HEK293T (cell line): Measurements from ENCODE around the gene MEF2C.

Source experiments
- CTCF ChIA-PET: fragments of 350-600 bp; formaldehyde crosslinking; extraction: SDS; loops from one replicate; lab custom pipeline; 2021; ENCODE audit warnings: antibody characterized with exemption, inconsistent platforms; lab: Yijun Ruan, JAX
- POLR2A ChIA-PET: fragments of 350-600 bp; formaldehyde crosslinking; extraction: SDS; loops from one replicate; lab custom pipeline; 2020; ENCODE audit warnings: antibody characterized with exemption, inconsistent platforms; lab: Yijun Ruan, JAX
- DNase-seq: peaks from one replicate; pipeline ENCODE4 v3.0.0; 2012; ENCODE audit warnings: mixed read lengths; ENCODE audit errors: extremely low spot score
- ARNT ChIP-seq: fragments of 450-650 bp; IDR thresholded peaks from 2 replicates; pipeline ENCODE4 v1.6.1; 2017; ENCODE audit warnings: mild to moderate bottlenecking
- BHLHE40 ChIP-seq: fragments of 450-650 bp; IDR thresholded peaks from 2 replicates; pipeline ENCODE4 v1.6.1; 2016; ENCODE audit warnings: mild to moderate bottlenecking, moderate library complexity, borderline replicate concordance
- CTBP1 ChIP-seq: fragments of 450-650 bp; IDR thresholded peaks from 2 replicates; pipeline ENCODE4 v1.6.1; 2016; ENCODE audit warnings: borderline replicate concordance
- ELF4 ChIP-seq: fragments of 450-650 bp; IDR thresholded peaks from 2 replicates; pipeline ENCODE4 v1.6.1; 2017; ENCODE audit warnings: antibody characterized with exemption
- FOXA1 ChIP-seq: fragments of 450-650 bp; IDR thresholded peaks from 2 replicates; pipeline ENCODE4 v1.6.1; 2016; ENCODE audit warnings: mild to moderate bottlenecking
- FOXK2 ChIP-seq: fragments of 450-650 bp; IDR thresholded peaks from 2 replicates; pipeline ENCODE4 v1.6.1; 2016; ENCODE audit warnings: mild to moderate bottlenecking
- FOXM1 ChIP-seq: fragments of 450-650 bp; IDR thresholded peaks from 2 replicates; pipeline ENCODE4 v1.6.1; 2017; ENCODE audit warnings: mild to moderate bottlenecking, borderline replicate concordance
- HDGF ChIP-seq: fragments of 450-650 bp; IDR thresholded peaks from 2 replicates; pipeline ENCODE4 v1.6.1; 2017; ENCODE audit warnings: antibody characterized with exemption, borderline replicate concordance
- L3MBTL2 ChIP-seq: fragments of 450-650 bp; conservative IDR thresholded peaks from 2 replicates; pipeline ENCODE4 v1.6.1; 2016; ENCODE audit warnings: mild to moderate bottlenecking
- LEF1 ChIP-seq: fragments of 450-650 bp; IDR thresholded peaks from 2 replicates; pipeline ENCODE4 v1.6.1; 2017; ENCODE audit warnings: mild to moderate bottlenecking, borderline replicate concordance
- NFRKB ChIP-seq: fragments of 450-650 bp; IDR thresholded peaks from 2 replicates; pipeline ENCODE4 v1.6.1; 2016; ENCODE audit warnings: mild to moderate bottlenecking, moderate library complexity
- PKNOX1 ChIP-seq: fragments of 450-650 bp; IDR thresholded peaks from 2 replicates; pipeline ENCODE4 v1.6.1; 2016
- SP1 ChIP-seq: fragments of 450-650 bp; IDR thresholded peaks from 2 replicates; pipeline ENCODE4 v1.6.1; 2017
- SUZ12 ChIP-seq: fragments of 450-650 bp; IDR thresholded peaks from 2 replicates; pipeline ENCODE4 v1.6.1; 2016; ENCODE audit warnings: mild to moderate bottlenecking
- TARDBP ChIP-seq: fragments of 450-650 bp; IDR thresholded peaks from 2 replicates; pipeline ENCODE4 v1.6.1; 2016
- ZNF384 ChIP-seq: fragments of 450-650 bp; IDR thresholded peaks from 2 replicates; pipeline ENCODE4 v1.6.1; 2016

The MEF2C gene

DNA sequence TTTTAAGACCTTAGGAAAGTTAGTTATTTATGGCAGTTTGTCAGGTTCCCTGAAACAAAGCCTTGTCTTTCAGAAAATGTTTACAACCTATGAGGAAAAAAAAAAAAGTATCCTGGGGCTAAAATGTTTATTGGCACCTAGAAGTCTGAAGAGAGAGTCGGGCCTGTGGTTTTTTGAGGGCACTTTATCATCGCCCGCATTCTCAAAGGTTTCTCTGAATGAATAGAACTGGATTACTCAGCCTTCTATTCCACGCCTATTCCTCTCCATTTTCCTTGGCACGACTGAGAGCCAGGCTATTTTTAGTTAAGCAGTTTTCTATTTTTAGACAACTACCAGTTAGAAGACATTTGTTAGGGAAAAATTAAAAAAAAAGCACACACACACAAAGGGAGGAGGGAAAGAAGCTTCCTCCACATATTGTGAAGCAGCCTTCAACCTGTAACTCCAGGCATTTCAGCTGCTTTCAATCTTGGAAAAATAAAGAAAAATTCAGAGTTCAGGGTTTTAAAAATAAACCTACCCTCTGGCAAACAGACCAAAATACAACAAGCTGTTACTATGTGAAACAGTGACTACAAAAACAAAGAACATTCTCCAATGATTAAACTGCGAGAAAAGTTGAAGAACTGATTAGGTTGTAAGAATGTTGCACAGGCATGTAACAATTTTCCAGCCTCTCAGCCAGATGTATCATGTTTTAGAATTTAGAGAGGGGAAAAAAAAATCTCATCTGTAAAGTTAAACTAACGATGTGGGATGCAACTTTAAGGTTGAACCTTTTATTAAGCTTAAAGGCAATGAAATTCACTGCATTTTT lies 97.0 kb downstream of the MEF2C start:
- TF ChIP-seq ZNF384 (peak; percentile 75), PKNOX1 (peak; percentile 57; the same call in 1 of the 2 replicates), FOXM1 (no peak), TARDBP (no peak), SP1 (no peak), CTBP1 (no peak), L3MBTL2 (no peak), LEF1 (no peak), ARNT (no peak), FOXK2 (no peak), HDGF (no peak)
- POLR2A ChIA-PET = interaction anchor here (1.5 kb wide), 1 partner anchor 99 kb away, joined by 3 read pairs; no protein-coding TSS in a partner anchor
- CTCF ChIA-PET = interaction anchor here (0.7 kb wide), 2 partner anchors 34 to 446 kb away, joined by 3 to 7 read pairs; no protein-coding TSS in a partner anchor
- peak; percentile 47 for DNase-seq

DNA sequence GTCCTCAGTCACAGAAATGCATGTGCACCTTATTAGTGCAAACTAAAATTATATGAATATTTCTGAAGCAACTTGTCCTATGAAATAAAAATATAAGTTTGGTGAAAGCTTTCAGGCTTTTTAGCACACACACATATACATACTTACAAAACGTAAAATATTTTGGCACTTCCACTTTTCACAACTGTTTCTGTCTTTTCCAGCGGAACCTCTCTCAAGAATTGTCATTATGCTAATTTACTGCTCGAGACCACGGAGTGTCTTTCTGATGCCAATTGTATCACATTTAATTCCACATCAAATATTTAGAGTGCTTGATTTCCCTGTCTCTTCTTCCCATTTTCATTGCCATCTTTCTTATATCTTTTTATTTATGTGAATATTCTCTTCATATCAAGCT lies 100.4 kb downstream of the MEF2C start:
- no peak for TF ChIP-seq SP1
- no peak for TF ChIP-seq PKNOX1
- TF ChIP-seq ZNF384 = no peak
- TF ChIP-seq LEF1 = no peak
- no peak for TF ChIP-seq FOXK2
- TF ChIP-seq HDGF = no peak
- TF ChIP-seq BHLHE40 = no peak
- no peak for DNase-seq
- CTCF ChIA-PET = no interaction called here
- POLR2A ChIA-PET = no interaction called here

- no peak for DNase-seq
- ChIA-PET POLR2A (no interaction called here), CTCF (no interaction called here)
- TF ChIP-seq SUZ12 (no peak), PKNOX1 (no peak), L3MBTL2 (no peak), FOXM1 (no peak), HDGF (no peak), FOXA1 (no peak), ELF4 (no peak), FOXK2 (no peak), NFRKB (no peak), BHLHE40 (no peak), ZNF384 (no peak)
Measured at GRCh38 chr5:88780736-88781135, 102.2 kb downstream of the MEF2C start.

DNA sequence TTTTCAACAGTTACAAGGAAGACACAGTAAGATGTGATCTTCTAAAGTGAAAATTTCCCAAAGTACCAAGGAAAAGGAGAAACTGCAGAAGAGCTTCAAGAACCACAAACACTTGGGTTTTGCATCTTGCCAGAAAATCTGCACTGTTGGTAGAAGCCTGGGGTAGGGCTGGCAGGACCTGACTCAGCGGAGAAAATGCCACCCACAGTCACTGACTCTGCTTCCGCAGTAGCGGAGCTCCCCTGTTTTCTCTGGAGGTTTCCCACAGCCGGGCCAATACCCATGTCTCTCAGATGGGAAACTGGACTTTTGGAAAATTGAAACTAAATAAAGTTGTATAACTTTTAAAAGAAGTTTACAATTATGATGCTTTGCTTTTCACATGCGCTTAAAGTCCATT lies 104.2 kb downstream of the MEF2C start:
- no peak for DNase-seq
- ChIA-PET CTCF (no interaction called here), POLR2A (no interaction called here)
- TF ChIP-seq CTBP1 (no peak), ELF4 (no peak), LEF1 (no peak), PKNOX1 (no peak), FOXK2 (no peak), NFRKB (no peak), FOXM1 (no peak), ARNT (no peak), HDGF (no peak), BHLHE40 (no peak), L3MBTL2 (no peak), ZNF384 (no peak)

GRCh38 chr5:88776692-88777091 lies 106.3 kb downstream of the MEF2C start:
- TF ChIP-seq SP1 = no peak
- no peak for TF ChIP-seq L3MBTL2
- no peak for TF ChIP-seq HDGF
- TF ChIP-seq FOXK2 = no peak
- TF ChIP-seq ELF4 = no peak
- no peak for TF ChIP-seq PKNOX1
- no peak for TF ChIP-seq LEF1
- no peak for TF ChIP-seq NFRKB
- no peak for TF ChIP-seq FOXA1
- TF ChIP-seq TARDBP = no peak
- TF ChIP-seq ZNF384 = no peak
- no peak for TF ChIP-seq FOXM1
- no peak for TF ChIP-seq CTBP1
- no peak for TF ChIP-seq ARNT
- TF ChIP-seq BHLHE40 = no peak
- no peak for TF ChIP-seq SUZ12
- ChIA-PET POLR2A (no interaction called here), CTCF (no interaction called here)
- no peak for DNase-seq
